Neuronal stem cell (in vitro differentiated cells): ENCODE data around the gene BIRC7.

ENCODE experiments used
- DNase-seq: peaks from one replicate; pipeline ENCODE4 v3.0.0-alpha.2; 2013; ENCODE audit warnings: low spot score
- H2AFZ ChIP-seq: one replicate; pipeline ENCODE4 v1.6.1; 2013; ENCODE audit warnings: mild to moderate bottlenecking, low read length, inconsistent platforms
- H2AK5ac ChIP-seq: 2 replicates; pipeline ENCODE4 v1.6.1; 2013; ENCODE audit warnings: low read depth, mild to moderate bottlenecking, inconsistent platforms, low read length, moderate library complexity, mixed read lengths
- H2BK120ac ChIP-seq: 2 replicates; pipeline ENCODE4 v1.6.1; 2013; ENCODE audit warnings: low read depth, mild to moderate bottlenecking, inconsistent platforms, low read length, moderate library complexity, mixed read lengths
- H2BK12ac ChIP-seq: one replicate; pipeline ENCODE4 v1.6.1; 2013; ENCODE audit warnings: low read length, inconsistent platforms
- H2BK15ac ChIP-seq: 2 replicates; pipeline ENCODE4 v1.6.1; 2013; ENCODE audit warnings: mild to moderate bottlenecking, low read length, inconsistent platforms, mixed read lengths
- H2BK5ac ChIP-seq: one replicate; pipeline ENCODE4 v1.6.1; 2013; ENCODE audit warnings: inconsistent platforms, mild to moderate bottlenecking, low read length, moderate library complexity
- H3K14ac ChIP-seq: one replicate; pipeline ENCODE4 v1.6.1; 2013; ENCODE audit warnings: low read length, inconsistent platforms
- H3K18ac ChIP-seq: 2 replicates; pipeline ENCODE4 v1.6.1; 2013; ENCODE audit warnings: low read length, inconsistent platforms
- H3K23ac ChIP-seq: 2 replicates; pipeline ENCODE4 v1.6.1; 2013; ENCODE audit warnings: low read depth, mild to moderate bottlenecking, mixed read lengths, low read length, inconsistent platforms; ENCODE audit not compliant: poor library complexity
- H3K27ac ChIP-seq: replicated peaks from 3 replicates; pipeline ENCODE4 v1.5.1; 2013; ENCODE audit warnings: low read length, inconsistent platforms
- H3K27me3 ChIP-seq, 3 experiments: 2 replicates each; pipeline ENCODE4 v1.6.1; 2013; ENCODE audit warnings: low read length in 3 of 3, mild to moderate bottlenecking in 2 of 3, inconsistent platforms in 1 of 3, low read depth in 1 of 3, mixed read lengths in 1 of 3, moderate library complexity in 1 of 3; ENCODE audit not compliant: control insufficient read depth in 3 of 3, insufficient read depth in 3 of 3
- H3K36me3 ChIP-seq, 2 donors: replicated peaks in 1 of 2; 2 replicates each; pipeline ENCODE4 v1.6.1; 2013; ENCODE audit warnings: low read length in 2 of 2; ENCODE audit not compliant: control insufficient read depth in 2 of 2, insufficient read depth in 2 of 2
- H3K4ac ChIP-seq: 2 replicates; pipeline ENCODE4 v1.6.1; 2013; ENCODE audit warnings: inconsistent platforms, mild to moderate bottlenecking, low read length, moderate library complexity
- H3K4me1 ChIP-seq, 2 donors: 1 replicate in 1 of 2; 2 replicates in 1 of 2; pipeline ENCODE4 v1.6.1; 2013; ENCODE audit warnings: low read length in 2 of 2, low read depth in 1 of 2; ENCODE audit not compliant: control insufficient read depth in 2 of 2, insufficient read depth in 1 of 2
- H3K4me2 ChIP-seq: one replicate; pipeline ENCODE4 v1.6.1; 2013; ENCODE audit warnings: mild to moderate bottlenecking, low read length, inconsistent platforms; ENCODE audit not compliant: insufficient read depth, poor library complexity, severe bottlenecking
- H3K4me3 ChIP-seq, 2 donors: 2 replicates each; pipeline ENCODE4 v1.5.1; 2013; ENCODE audit warnings: low read length in 2 of 2, mild to moderate bottlenecking in 2 of 2, inconsistent platforms in 1 of 2, moderate library complexity in 1 of 2
- H3K79me1 ChIP-seq: one replicate; pipeline ENCODE4 v1.6.1; 2013; ENCODE audit warnings: low read depth, mild to moderate bottlenecking, inconsistent platforms, low read length, moderate library complexity
- H3K9ac ChIP-seq: one replicate; pipeline ENCODE4 v1.6.1; 2013; ENCODE audit warnings: mild to moderate bottlenecking, low read depth, low read length, inconsistent platforms; ENCODE audit not compliant: poor library complexity
- H3K9me3 ChIP-seq, 2 donors: replicated peaks in 1 of 2; 2 replicates each; pipeline versions ENCODE3 to v1.6.1; 2013; ENCODE audit warnings: low read length in 2 of 2, mild to moderate bottlenecking in 2 of 2, inconsistent platforms in 1 of 2, low read depth in 1 of 2, mixed read lengths in 1 of 2, moderate library complexity in 1 of 2; ENCODE audit not compliant: control insufficient read depth in 2 of 2, insufficient read depth in 1 of 2
- H4K8ac ChIP-seq: one replicate; pipeline ENCODE4 v1.6.1; 2013; ENCODE audit warnings: low read depth, mild to moderate bottlenecking, inconsistent platforms, low read length, moderate library complexity
- H4K91ac ChIP-seq: one replicate; pipeline ENCODE4 v1.6.1; 2013; ENCODE audit warnings: low read length, low read depth, mild to moderate bottlenecking, inconsistent platforms; ENCODE audit not compliant: poor library complexity
- WGBS, 2 donors: extraction: QIAGEN DNeasy Blood & Tissue Kit; methylation state at CpG; one replicate each; pipeline ENCODE4 v1.1.7; 2013; ENCODE audit warnings: missing lambda C conversion rate in 2 of 2, mixed read lengths in 1 of 2; ENCODE audit not compliant: insufficient read length in 2 of 2, insufficient replicate concordance in 1 of 2; ENCODE audit errors: extremely low coverage in 2 of 2; 5-methylcytosine and 5-hydroxymethylcytosine counted together

The BIRC7 gene

GRCh38 chr20:63276956-63277355, 41.3 kb downstream of the BIRC7 start:
- no peak for DNase-seq
- no peak overlapping the region for H2BK15ac ChIP-seq
- no peak overlapping the region for H3K23ac ChIP-seq
- H2BK120ac ChIP-seq, result no peak overlapping the region
- peak overlapping the region; percentile 39 for H2BK5ac ChIP-seq
- no peak overlapping the region for H4K91ac ChIP-seq
- no peak overlapping the region for H2AK5ac ChIP-seq
- H2BK12ac ChIP-seq, result no peak overlapping the region
- H3K36me3 ChIP-seq, result peaks cover 36 to 63% of the 10 kb centered on the region in 2 donors
- H3K4me2 ChIP-seq, result no peak overlapping the region
- no peak overlapping the region for H3K14ac ChIP-seq
- no peak overlapping the region for H2AFZ ChIP-seq
- H3K27me3 ChIP-seq, result no peaks in the 10 kb centered on the region
- no peak overlapping the region for H3K27ac ChIP-seq
- H3K4me1 ChIP-seq, result peaks cover 4 to 11% of the 10 kb centered on the region in 2 donors
- no peak overlapping the region for H3K4me3 ChIP-seq
- no peak overlapping the region for H4K8ac ChIP-seq
- no peaks in the 10 kb centered on the region for H3K9me3 ChIP-seq
- H3K9ac ChIP-seq, result no peak overlapping the region
- H3K18ac ChIP-seq, result no peak overlapping the region
- no CpG with 5 or more reads among the region's 20 CpGs for WGBS, 2 donors
- no peak overlapping the region for H3K4ac ChIP-seq
- peaks cover 28% of the 10 kb centered on the region for H3K79me1 ChIP-seq

GRCh38 chr20:63277466-63278272, 42.0 kb downstream of the BIRC7 start:
- Histone ChIP-seq H3K4me1 (peaks cover 4 to 10% of the 10 kb centered on the region in 2 donors), H3K14ac (no peak overlapping the region), H3K4ac (no peak overlapping the region), H3K18ac (no peak overlapping the region), H3K23ac (no peak overlapping the region), H2AK5ac (no peak overlapping the region), H3K9ac (no peak overlapping the region), H3K27me3 (no peaks in the 10 kb centered on the region), H3K4me2 (no peak overlapping the region), H2BK15ac (no peak overlapping the region), H4K91ac (no peak overlapping the region), H4K8ac (no peak overlapping the region), H2AFZ (no peak overlapping the region), H3K36me3 (peaks cover 38 to 71% of the 10 kb centered on the region in 2 donors), H2BK5ac (peak overlapping the region; percentile 39), H3K27ac (no peak overlapping the region), H2BK120ac (no peak overlapping the region), H2BK12ac (no peak overlapping the region), H3K9me3 (no peaks in the 10 kb centered on the region), H3K4me3 (no peak overlapping the region), H3K79me1 (peaks cover 28% of the 10 kb centered on the region)
- no CpG with 5 or more reads among the region's 30 CpGs for WGBS, 2 donors
- no peak for DNase-seq

DNA sequence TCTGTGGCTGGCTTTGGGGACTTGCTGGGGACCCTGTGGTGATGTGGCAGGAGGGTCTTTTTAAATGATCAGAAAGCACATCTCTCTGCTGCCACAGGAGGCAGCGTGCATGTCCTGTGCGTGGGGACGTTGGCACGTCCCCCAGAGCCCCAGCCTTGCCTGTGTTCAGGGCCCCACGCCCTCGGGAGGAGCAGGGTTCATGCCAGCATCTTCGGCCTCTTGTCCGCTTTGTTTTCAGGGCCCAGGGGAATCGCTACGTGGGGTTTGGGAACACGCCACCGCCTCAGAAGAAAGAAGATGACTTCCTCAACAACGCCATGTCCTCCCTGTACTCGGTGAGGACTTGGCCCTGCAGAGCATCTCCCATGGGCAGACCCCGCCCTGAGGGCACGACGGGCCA, 43.0 kb downstream of the BIRC7 start:
- H2BK15ac ChIP-seq, result no peak overlapping the region
- no peaks in the 10 kb centered on the region for H3K27me3 ChIP-seq
- no peaks in the 10 kb centered on the region for H3K9me3 ChIP-seq
- no peak overlapping the region for H4K8ac ChIP-seq
- H3K4ac ChIP-seq, result no peak overlapping the region
- no peak overlapping the region for H3K9ac ChIP-seq
- H3K4me3 ChIP-seq, result peak overlapping the region in 1 of 2 donors; percentile 40
- H3K79me1 ChIP-seq, result peaks cover 26% of the 10 kb centered on the region
- no peak overlapping the region for H2AFZ ChIP-seq
- H2BK120ac ChIP-seq, result no peak overlapping the region
- no peak overlapping the region for H2BK5ac ChIP-seq
- peaks cover 47 to 80% of the 10 kb centered on the region in 2 donors for H3K36me3 ChIP-seq
- no peak overlapping the region for H3K4me2 ChIP-seq
- no peak overlapping the region for H2BK12ac ChIP-seq
- H3K14ac ChIP-seq, result no peak overlapping the region
- no peak overlapping the region for H4K91ac ChIP-seq
- peaks cover 2 to 5% of the 10 kb centered on the region in 2 donors for H3K4me1 ChIP-seq
- no peak for DNase-seq
- WGBS, 2 donors, result no CpG with 5 or more reads among the region's 17 CpGs
- no peak overlapping the region for H3K18ac ChIP-seq
- no peak overlapping the region for H2AK5ac ChIP-seq
- no peak overlapping the region for H3K23ac ChIP-seq
- no peak overlapping the region for H3K27ac ChIP-seq

- Histone ChIP-seq H3K27ac (no peak overlapping the region), H2AFZ (no peak overlapping the region), H3K4me2 (no peak overlapping the region), H3K18ac (no peak overlapping the region), H4K8ac (no peak overlapping the region), H3K9me3 (no peaks in the 10 kb centered on the region), H3K4me1 (no peaks in the 10 kb centered on the region), H3K9ac (no peak overlapping the region), H3K36me3 (peaks cover 53 to 92% of the 10 kb centered on the region in 2 donors), H3K79me1 (peaks cover 19% of the 10 kb centered on the region), H2BK5ac (no peak overlapping the region), H3K14ac (no peak overlapping the region), H4K91ac (no peak overlapping the region), H2BK12ac (no peak overlapping the region), H2AK5ac (no peak overlapping the region), H3K23ac (no peak overlapping the region), H2BK15ac (no peak overlapping the region), H2BK120ac (no peak overlapping the region), H3K27me3 (no peaks in the 10 kb centered on the region), H3K4ac (no peak overlapping the region), H3K4me3 (no peak overlapping the region)
- no peak for DNase-seq
- no CpG with 5 or more reads among the region's 15 CpGs for whole genome bisulfite sequencing, 2 donors
Observed at GRCh38 chr20:63279931-63280330, 44.2 kb downstream of the BIRC7 start.
